Adrenal gland (tissue), 12 donors: ENCODE results near the gene PARP8. TPM values are rescaled to one million over a fixed set of nuclear protein-coding genes. Genes with fewer than 3 reads are reported as not detected.
"Not testable (repeated sequence)": the region's sequence is repeated elsewhere in the genome, so short reads cannot be mapped to it uniquely, and the experiment has no call there.

Source experiments
- DNase-seq, 7 donors: peaks; one replicate each; pipeline ENCODE4 v3.0.0-alpha.2; 2019 to 2020
- H3K27ac ChIP-seq, 5 donors: fragments of 200-600 bp; sonication (generic) in 4 of 5; 1 replicate in 3 of 5; 2 replicates in 2 of 5; pipeline versions ENCODE4 v1.5.1 to v1.8.0; 2016 to 2020; ENCODE audit warnings: mild to moderate bottlenecking in 1 of 5
- H3K27me3 ChIP-seq: fragments of 200-600 bp; 2 replicates; pipeline ENCODE4 v1.8.0; 2021
- H3K36me3 ChIP-seq, 2 donors: fragments of 200-600 bp; replicated peaks in 1 of 2; 1 replicate in 1 of 2; 2 replicates in 1 of 2; pipeline versions ENCODE4 v1.5.1 to v1.8.0; 2018 to 2022
- H3K4me1 ChIP-seq, 2 donors: fragments of 200-600 bp; replicated peaks in 1 of 2; 1 replicate in 1 of 2; 2 replicates in 1 of 2; pipeline versions ENCODE4 v1.5.1 to v1.8.0; 2018 to 2021
- H3K4me3 ChIP-seq, 4 donors: fragments of 200-600 bp; sonication (generic) in 3 of 4; one replicate each; pipeline ENCODE4 v1.5.1; 2016 to 2018
- H3K9me3 ChIP-seq, 3 donors: fragments of 200-600 bp; sonication (generic) in 1 of 3; replicated peaks in 1 of 3; 1 replicate in 2 of 3; 2 replicates in 1 of 3; pipeline versions ENCODE4 v1.5.1 to v1.8.0; 2016 to 2021
- POLR2A ChIP-seq, 2 donors: fragments of 450-650 bp; IDR thresholded peaks; one replicate each; pipeline ENCODE4 v1.6.1; 2017; ENCODE audit warnings: antibody characterized with exemption in 2 of 2, mild to moderate bottlenecking in 2 of 2, moderate library complexity in 1 of 2
- WGBS, 4 donors: extraction: QIAGEN DNeasy Blood & Tissue Kit in 2 of 4; methylation state at CpG; one replicate each; pipeline versions ENCODE4 v1.1.5 to v1.1.7; 2013 to 2017; 5-methylcytosine and 5-hydroxymethylcytosine counted together
- intact Hi-C, 2 donors: fragments of 100-400 bp; cut with DNase I; formaldehyde crosslinking; loops; one replicate each; pipeline versions ENCODE4 v1.14.1 to v1.15.0; 2022 to 2023
- polyA plus RNA-seq, 3 donors: library from polyadenylated mRNA; stranded (reverse); fragments of 200-250 nt in 2 of 3; fragments of 350-450 nt in 1 of 3; fragmentation: Illumina TruSeq in 1 of 3; extraction: RNeasy Lipid Tissue Mini Kit (QIAGEN cat#74804) in 1 of 3; gene quantifications; one replicate each; pipeline ENCODE4 v1.2.3, GENCODE V29; 2013 to 2014
- total RNA-seq, 9 donors: library from RNA; depleted of rRNA in 4 of 9; stranded (reverse); fragments of >200 nt in 4 of 9; fragments of 120-200 nt in 1 of 9; fragmentation: NEBNext Ultra II Directional in 1 of 9; extraction: Animal tissue kit (Norgen Biotek cat#: 25700) in 1 of 9; gene quantifications; one replicate each; pipeline versions ENCODE4 v1.1.0 to v1.2.4, GENCODE V29; 2013 to 2023
- TF ChIP-seq, protein P1 (sequence below), 6 experiments: fragments of 450-650 bp in 4 of 6; fragments of 200-600 bp in 2 of 6; sonication (generic) in 1 of 6; IDR thresholded peaks; 1 replicate in 5 of 6; 2 replicates in 1 of 6; pipeline versions ENCODE4 v1.5.1 to v1.8.0; 2016 to 2021; ENCODE audit warnings: antibody characterized with exemption in 6 of 6, mild to moderate bottlenecking in 2 of 6, moderate library complexity in 1 of 6
- donor health status: healthy with polysubstance abuse.
- donor health status: Bipolar disorder and iron deficiency.
- donor health status: DM: yes; HTN: yes; CAD: no.
- donor health status: DM: no; HTN: no; CAD: no.
- donor health status: DM: no; HTN: no; CAD: no.
- donor health status: DM: yes; HTN: yes; CAD: no.

PARP8 gene
- total and polyA plus RNA-seq, 12 donors, result 7.5 to 41.8 (median 24.0) TPM

DNA sequence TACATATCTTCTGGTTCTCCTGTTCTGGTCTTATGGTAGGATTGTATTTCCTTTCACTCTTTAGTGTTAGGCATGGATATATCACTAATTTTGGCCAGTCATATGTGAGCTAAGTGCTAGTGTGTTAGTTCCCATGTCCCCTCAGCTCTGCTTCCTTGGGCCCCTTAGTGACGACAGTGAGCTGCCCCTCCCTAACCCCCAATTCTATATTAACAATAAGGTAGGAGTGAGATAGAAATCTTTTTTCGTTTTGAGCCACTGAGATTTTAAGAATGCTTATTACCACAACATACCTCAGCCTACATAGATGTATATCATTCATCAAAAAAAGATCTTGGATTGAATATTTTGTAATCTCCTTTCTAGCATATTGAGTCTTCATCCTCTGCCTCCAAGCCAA, 100.5 kb downstream of the PARP8 start:
- TF ChIP-seq POLR2A (IDR thresholded peaks at IDR 0.05), result no peak
- Histone ChIP-seq H3K27ac (no peak overlapping the region), H3K36me3 (no peaks in the 10 kb centered on the region), H3K27me3 (no peaks in the 10 kb centered on the region), H3K9me3 (no peaks in the 10 kb centered on the region), H3K4me3 (no peak overlapping the region), H3K4me1 (no peaks in the 10 kb centered on the region)
- no peak for DNase-seq
- WGBS, 4 donors, result 78 to 85% (median 85%) methylated on average over 2 of the region's 2 CpGs
- intact Hi-C loops, result no loop called here

DNA sequence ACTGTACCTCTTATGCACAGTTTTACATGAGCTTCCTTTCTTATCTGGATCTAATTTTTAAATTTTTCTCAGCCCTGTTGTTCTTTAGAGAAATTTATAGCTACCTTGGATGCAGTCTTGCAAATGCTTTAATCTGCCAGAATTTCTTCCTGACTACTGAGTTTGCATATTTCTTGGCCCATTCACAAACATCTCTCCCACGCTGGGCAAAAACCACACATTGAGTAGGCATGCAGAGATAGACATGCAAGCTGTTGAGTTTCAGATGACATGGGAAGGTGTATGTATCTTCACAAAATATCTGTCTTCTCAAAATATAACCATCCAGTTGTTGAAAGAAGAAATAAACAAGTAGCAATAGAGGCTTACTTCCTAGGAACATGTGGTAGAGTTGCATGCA, 101.2 kb downstream of the PARP8 start:
- Histone ChIP-seq H3K27me3 (no peaks in the 10 kb centered on the region), H3K36me3 (no peaks in the 10 kb centered on the region), H3K9me3 (no peaks in the 10 kb centered on the region), H3K27ac (no peak overlapping the region), H3K4me1 (no peaks in the 10 kb centered on the region), H3K4me3 (no peak overlapping the region)
- no peak for TF ChIP-seq POLR2A (IDR thresholded peaks at IDR 0.05)
- TF ChIP-seq, protein P1, sequence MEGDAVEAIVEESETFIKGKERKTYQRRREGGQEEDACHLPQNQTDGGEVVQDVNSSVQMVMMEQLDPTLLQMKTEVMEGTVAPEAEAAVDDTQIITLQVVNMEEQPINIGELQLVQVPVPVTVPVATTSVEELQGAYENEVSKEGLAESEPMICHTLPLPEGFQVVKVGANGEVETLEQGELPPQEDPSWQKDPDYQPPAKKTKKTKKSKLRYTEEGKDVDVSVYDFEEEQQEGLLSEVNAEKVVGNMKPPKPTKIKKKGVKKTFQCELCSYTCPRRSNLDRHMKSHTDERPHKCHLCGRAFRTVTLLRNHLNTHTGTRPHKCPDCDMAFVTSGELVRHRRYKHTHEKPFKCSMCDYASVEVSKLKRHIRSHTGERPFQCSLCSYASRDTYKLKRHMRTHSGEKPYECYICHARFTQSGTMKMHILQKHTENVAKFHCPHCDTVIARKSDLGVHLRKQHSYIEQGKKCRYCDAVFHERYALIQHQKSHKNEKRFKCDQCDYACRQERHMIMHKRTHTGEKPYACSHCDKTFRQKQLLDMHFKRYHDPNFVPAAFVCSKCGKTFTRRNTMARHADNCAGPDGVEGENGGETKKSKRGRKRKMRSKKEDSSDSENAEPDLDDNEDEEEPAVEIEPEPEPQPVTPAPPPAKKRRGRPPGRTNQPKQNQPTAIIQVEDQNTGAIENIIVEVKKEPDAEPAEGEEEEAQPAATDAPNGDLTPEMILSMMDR (IDR thresholded peaks at IDR 0.05), result no peak
- WGBS, 4 donors, result 86 to 96% (median 92%) methylated on average over 1 of the region's 1 CpG
- no peak for DNase-seq
- intact Hi-C loops, result no loop called here

- no peak overlapping the region for H3K4me3 ChIP-seq
- no peaks in the 10 kb centered on the region for H3K9me3 ChIP-seq
- no peak overlapping the region for H3K27ac ChIP-seq
- no peaks in the 10 kb centered on the region for H3K36me3 ChIP-seq
- no peaks in the 10 kb centered on the region for H3K27me3 ChIP-seq
- intact Hi-C loops, result no loop called here
- H3K4me1 ChIP-seq, result no peaks in the 10 kb centered on the region
- DNase-seq, result no peak
- TF ChIP-seq POLR2A (IDR thresholded peaks at IDR 0.05), result no peak
- TF ChIP-seq, protein P1 (IDR thresholded peaks at IDR 0.05), result no peak
- WGBS, 4 donors, result 91 to 93% (median 92%) methylated on average over 4 of the region's 4 CpGs
Observed at GRCh38 chr5:50768634-50769033, 102.2 kb downstream of the PARP8 start.

GRCh38 chr5:50770441-50770840, 104.0 kb downstream of the PARP8 start:
- Histone ChIP-seq H3K27ac (no peak overlapping the region), H3K27me3 (no peaks in the 10 kb centered on the region), H3K4me1 (no peaks in the 10 kb centered on the region), H3K9me3 (no peaks in the 10 kb centered on the region), H3K4me3 (no peak overlapping the region), H3K36me3 (no peaks in the 10 kb centered on the region)
- DNase-seq, result no peak
- intact Hi-C loops, result no loop called here
- 88 to 96% (median 90%) methylated on average over 3 of the region's 3 CpGs for WGBS, 4 donors
- TF ChIP-seq POLR2A (IDR thresholded peaks at IDR 0.05), result no peak
- TF ChIP-seq, protein P1 (IDR thresholded peaks at IDR 0.05), result no peak

DNA sequence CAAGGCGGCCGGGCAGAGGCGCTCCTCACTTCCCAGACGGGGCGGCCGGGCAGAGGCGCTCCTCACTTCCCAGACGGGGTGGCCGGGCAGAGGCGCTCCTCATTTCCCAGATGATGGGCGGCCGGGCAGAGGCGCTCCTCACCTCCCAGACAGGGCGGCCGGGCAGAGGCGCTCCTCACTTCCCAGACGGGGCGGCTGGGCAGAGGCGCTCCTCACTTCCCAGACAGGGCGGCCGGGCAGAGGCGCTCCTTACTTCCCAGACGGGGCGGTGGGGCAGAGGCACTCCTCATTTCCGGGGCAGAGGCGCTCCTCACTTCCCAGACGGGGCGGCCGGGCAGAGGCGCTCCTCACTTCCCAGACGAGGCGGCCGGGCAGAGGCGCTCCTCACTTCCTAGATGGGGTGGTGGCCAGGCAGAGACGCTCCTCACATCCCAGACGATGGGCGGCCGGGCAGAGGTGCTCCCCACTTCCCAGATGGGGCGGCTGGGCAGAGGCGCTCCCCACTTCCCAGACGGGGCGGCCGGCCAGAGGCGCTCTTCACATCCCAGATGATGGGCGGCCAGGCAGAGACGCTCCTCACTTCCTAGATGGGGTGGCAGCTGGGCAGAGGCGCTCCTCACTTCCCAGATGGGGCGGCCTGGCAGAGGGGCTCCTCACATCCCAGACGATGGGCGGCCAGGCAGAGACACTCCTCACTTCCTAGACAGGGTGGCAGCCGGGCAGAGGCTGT, 108.2 kb downstream of the PARP8 start:
- intact Hi-C loops, result not testable (repeated sequence)

More for the DNA sequence above, 108.2 kb downstream of the PARP8 start:
- H3K27me3 ChIP-seq, H3K4me1 ChIP-seq, H3K36me3 ChIP-seq, H3K9me3 ChIP-seq, H3K27ac ChIP-seq, H3K4me3 ChIP-seq, DNase-seq: not testable (repeated sequence)
- 95 to 97% (median 96%) methylated on average over 8 to 51 of the region's 51 CpGs for WGBS, 4 donors
